AG09319 (cell line): Measurements from ENCODE around the gene BANF2.

Experiments used
- DNase-seq: peaks from one replicate; pipeline ENCODE4 v3.0.0-alpha.2; 2010; ENCODE audit warnings: low read depth; ENCODE audit errors: extremely low read depth
- CTCF ChIP-seq: IDR thresholded peaks from 2 replicates; pipeline ENCODE4 v1.5.1; 2011; ENCODE audit warnings: low read depth, mild to moderate bottlenecking, inconsistent platforms, low read length, moderate library complexity

BANF2 gene

GRCh38 chr20:17711267-17711627 is 11.5 kb downstream of the BANF2 start:
- TF ChIP-seq CTCF = no peak
- no peak for DNase-seq

GRCh38 chr20:17712201-17712600 is 12.4 kb downstream of the BANF2 start:
- TF ChIP-seq CTCF = no peak
- DNase-seq = no peak

- no peak for DNase-seq
- no peak for TF ChIP-seq CTCF
Observed at GRCh38 chr20:17712708-17713107, 12.9 kb downstream of the BANF2 start.

- no peak for DNase-seq
- TF ChIP-seq CTCF = no peak
Observed at GRCh38 chr20:17714597-17714996, 14.8 kb downstream of the BANF2 start.

- TF ChIP-seq CTCF = no peak
- no peak for DNase-seq
Observed at GRCh38 chr20:17715075-17715474, 15.3 kb downstream of the BANF2 start.

- no peak for DNase-seq
- TF ChIP-seq CTCF = no peak
Observed at GRCh38 chr20:17716331-17716730, 16.6 kb downstream of the BANF2 start.

GRCh38 chr20:17720755-17721154 is 21.0 kb downstream of the BANF2 start:
- no peak for TF ChIP-seq CTCF
- DNase-seq = no peak
